ENCODE results near the gene CRB1. TPM values are rescaled to one million over a fixed set of nuclear protein-coding genes. Genes with fewer than 3 reads are reported as not detected.

Gene CRB1
- total and polyA plus RNA-seq, 9 of the 15 experiments (the other 6 are each of a cell fraction or from before 2014, with no cell fraction given), result 0.04 to 0.10 TPM; not detected in 7

DNA sequence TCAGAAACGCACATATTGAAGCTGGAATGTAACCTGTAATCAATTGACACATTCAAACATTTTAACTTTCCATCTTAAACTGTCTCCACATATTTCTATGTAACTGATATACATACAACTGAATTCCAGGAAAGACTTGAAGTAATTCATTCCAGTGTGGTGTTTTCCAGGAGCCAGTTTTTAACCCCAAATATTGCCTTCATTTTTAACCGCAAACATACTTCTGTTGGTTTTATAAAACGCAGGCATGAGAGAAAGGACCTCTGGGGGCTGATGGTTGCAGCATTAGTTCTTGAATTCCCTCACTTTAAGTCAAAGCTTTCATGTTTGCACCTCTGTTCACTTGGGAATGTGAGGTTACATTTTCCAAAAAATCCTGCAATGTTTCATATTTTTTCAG, 204.1 kb downstream of the CRB1 start (continued):
- TF ChIP-seq, protein P1, sequence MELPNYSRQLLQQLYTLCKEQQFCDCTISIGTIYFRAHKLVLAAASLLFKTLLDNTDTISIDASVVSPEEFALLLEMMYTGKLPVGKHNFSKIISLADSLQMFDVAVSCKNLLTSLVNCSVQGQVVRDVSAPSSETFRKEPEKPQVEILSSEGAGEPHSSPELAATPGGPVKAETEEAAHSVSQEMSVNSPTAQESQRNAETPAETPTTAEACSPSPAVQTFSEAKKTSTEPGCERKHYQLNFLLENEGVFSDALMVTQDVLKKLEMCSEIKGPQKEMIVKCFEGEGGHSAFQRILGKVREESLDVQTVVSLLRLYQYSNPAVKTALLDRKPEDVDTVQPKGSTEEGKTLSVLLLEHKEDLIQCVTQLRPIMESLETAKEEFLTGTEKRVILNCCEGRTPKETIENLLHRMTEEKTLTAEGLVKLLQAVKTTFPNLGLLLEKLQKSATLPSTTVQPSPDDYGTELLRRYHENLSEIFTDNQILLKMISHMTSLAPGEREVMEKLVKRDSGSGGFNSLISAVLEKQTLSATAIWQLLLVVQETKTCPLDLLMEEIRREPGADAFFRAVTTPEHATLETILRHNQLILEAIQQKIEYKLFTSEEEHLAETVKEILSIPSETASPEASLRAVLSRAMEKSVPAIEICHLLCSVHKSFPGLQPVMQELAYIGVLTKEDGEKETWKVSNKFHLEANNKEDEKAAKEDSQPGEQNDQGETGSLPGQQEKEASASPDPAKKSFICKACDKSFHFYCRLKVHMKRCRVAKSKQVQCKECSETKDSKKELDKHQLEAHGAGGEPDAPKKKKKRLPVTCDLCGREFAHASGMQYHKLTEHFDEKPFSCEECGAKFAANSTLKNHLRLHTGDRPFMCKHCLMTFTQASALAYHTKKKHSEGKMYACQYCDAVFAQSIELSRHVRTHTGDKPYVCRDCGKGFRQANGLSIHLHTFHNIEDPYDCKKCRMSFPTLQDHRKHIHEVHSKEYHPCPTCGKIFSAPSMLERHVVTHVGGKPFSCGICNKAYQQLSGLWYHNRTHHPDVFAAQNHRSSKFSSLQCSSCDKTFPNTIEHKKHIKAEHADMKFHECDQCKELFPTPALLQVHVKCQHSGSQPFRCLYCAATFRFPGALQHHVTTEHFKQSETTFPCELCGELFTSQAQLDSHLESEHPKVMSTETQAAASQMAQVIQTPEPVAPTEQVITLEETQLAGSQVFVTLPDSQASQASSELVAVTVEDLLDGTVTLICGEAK (IDR thresholded peaks at IDR 0.05), result no peak
- TF ChIP-seq, protein P1 (CRISPR knock-in tag; IDR thresholded peaks at IDR 0.05), result no peak
- TF ChIP-seq, protein P2, sequence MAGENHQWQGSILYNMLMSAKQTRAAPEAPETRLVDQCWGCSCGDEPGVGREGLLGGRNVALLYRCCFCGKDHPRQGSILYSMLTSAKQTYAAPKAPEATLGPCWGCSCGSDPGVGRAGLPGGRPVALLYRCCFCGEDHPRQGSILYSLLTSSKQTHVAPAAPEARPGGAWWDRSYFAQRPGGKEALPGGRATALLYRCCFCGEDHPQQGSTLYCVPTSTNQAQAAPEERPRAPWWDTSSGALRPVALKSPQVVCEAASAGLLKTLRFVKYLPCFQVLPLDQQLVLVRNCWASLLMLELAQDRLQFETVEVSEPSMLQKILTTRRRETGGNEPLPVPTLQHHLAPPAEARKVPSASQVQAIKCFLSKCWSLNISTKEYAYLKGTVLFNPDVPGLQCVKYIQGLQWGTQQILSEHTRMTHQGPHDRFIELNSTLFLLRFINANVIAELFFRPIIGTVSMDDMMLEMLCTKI (IDR thresholded peaks at IDR 0.05; ENCODE audit: partially characterized antibody), result no peak
- TF ChIP-seq SMAD4 (CRISPR knock-in tag; conservative IDR thresholded peaks at IDR 0.05) (no peak), ZNF197 (CRISPR knock-in tag; IDR thresholded peaks at IDR 0.05; ENCODE audit: low read depth) (no peak)
